ENCODE data around the gene TOMM20.
"Not testable (repeated sequence)": the region's sequence is repeated elsewhere in the genome, so short reads cannot be mapped to it uniquely, and the experiment has no call there.

The TOMM20 gene

GRCh38 chr1:235100194-235100772, 28.4 kb downstream of the TOMM20 start:
- no peak for DNase-seq

- DNase-seq = no peak
Observed at GRCh38 chr1:235098991-235099390, 29.6 kb downstream of the TOMM20 start.

- no peak for DNase-seq
Observed at GRCh38 chr1:235098547-235098946, 30.1 kb downstream of the TOMM20 start.

- not testable (repeated sequence) for DNase-seq
Observed at GRCh38 chr1:235097501-235097900, 31.1 kb downstream of the TOMM20 start.

GRCh38 chr1:235095938-235096562, 32.6 kb downstream of the TOMM20 start:
- DNase-seq = no peak

- peak; percentile 85 for DNase-seq
Observed at GRCh38 chr1:235093696-235094592, 34.7 kb downstream of the TOMM20 start.

GRCh38 chr1:235093013-235093695, 35.5 kb downstream of the TOMM20 start:
- DNase-seq = no peak

- DNase-seq = not testable (repeated sequence)
Observed at GRCh38 chr1:235092415-235092814, 36.2 kb downstream of the TOMM20 start.

GRCh38 chr1:235092045-235092406, 36.6 kb downstream of the TOMM20 start:
- not testable (repeated sequence) for DNase-seq

GRCh38 chr1:235091319-235092044, 37.2 kb downstream of the TOMM20 start:
- not testable (repeated sequence) for DNase-seq

- DNase-seq = no peak
Observed at GRCh38 chr1:235090406-235091069, 38.1 kb downstream of the TOMM20 start.

GRCh38 chr1:235088907-235089306, 39.7 kb downstream of the TOMM20 start:
- DNase-seq = no peak

- no peak for DNase-seq
Observed at GRCh38 chr1:235088430-235088829, 40.2 kb downstream of the TOMM20 start.

- DNase-seq = no peak
Observed at GRCh38 chr1:235087906-235088305, 40.7 kb downstream of the TOMM20 start.

GRCh38 chr1:235085411-235086117, 43.1 kb downstream of the TOMM20 start:
- DNase-seq = not testable (repeated sequence)

GRCh38 chr1:235080788-235081187, 47.8 kb downstream of the TOMM20 start:
- not testable (repeated sequence) for DNase-seq

- DNase-seq = not testable (repeated sequence)
Observed at GRCh38 chr1:235080297-235080657, 48.4 kb downstream of the TOMM20 start.

GRCh38 chr1:235079443-235080296, 49.0 kb downstream of the TOMM20 start:
- peak; percentile 57 for DNase-seq

GRCh38 chr1:235078480-235079381, 49.9 kb downstream of the TOMM20 start:
- no peak for DNase-seq

Data from activated CD4-positive, alpha-beta T cell treated with anti-CD3 and anti-CD28 coated beads, Interleukin-10, Interleukin-2, amounts not matched to agents 100 ng/mL and 50 ng/mL, durations not matched to agents 16 hours and 8 hours (primary cell).